GM13977 (cell line): ENCODE measurements around the gene LIPC.

Experiments used
- DNase-seq: peaks from one replicate; pipeline ENCODE4 v3.0.0; 2012; ENCODE audit warnings: low spot score
- in situ Hi-C: fragments of 300-500 bp; cut with MboI; formaldehyde crosslinking; loops from one replicate; pipeline ENCODE4 v1.12.0; 2022; ENCODE audit warnings: low sequenced_read_pairs, low pct_unique_long_range_greater_than_20kb, mixed read lengths, inconsistent platforms; ENCODE audit not compliant: unreplicated experiment
- TF ChIP-seq, protein P1 (sequence below): IDR thresholded peaks from 2 replicates; pipeline ENCODE4 v1.5.1; 2012; ENCODE audit warnings: mild to moderate bottlenecking, control low read depth; ENCODE audit not compliant: insufficient read depth; ENCODE audit errors: extremely low read depth, missing control alignments

Gene LIPC

GRCh38 chr15:58472821-58473581 is 41.2 kb downstream of the LIPC start:
- DNase-seq: no peak
- in situ Hi-C loops: no loop called here

DNA sequence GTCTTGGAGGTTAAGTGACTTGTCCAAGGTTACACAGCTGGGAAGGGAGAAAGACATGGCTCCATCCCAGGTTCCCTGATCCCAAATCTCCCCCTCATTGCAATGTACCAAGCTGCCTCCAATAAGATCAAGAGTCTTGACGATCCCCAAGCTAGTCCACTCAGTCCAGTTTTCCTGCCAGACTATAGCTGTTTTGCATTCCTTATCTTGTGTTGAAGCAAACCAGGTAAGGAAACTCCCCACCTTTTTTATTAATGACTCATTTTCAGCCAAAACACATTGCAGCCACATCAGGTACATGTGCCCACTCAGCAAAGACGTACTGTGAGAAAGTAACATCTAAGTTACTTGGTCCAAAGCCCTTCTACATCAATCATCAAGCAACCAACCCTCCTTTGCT is 41.9 kb downstream of the LIPC start:
- in situ Hi-C loops: no loop called here
- TF ChIP-seq, protein P1, sequence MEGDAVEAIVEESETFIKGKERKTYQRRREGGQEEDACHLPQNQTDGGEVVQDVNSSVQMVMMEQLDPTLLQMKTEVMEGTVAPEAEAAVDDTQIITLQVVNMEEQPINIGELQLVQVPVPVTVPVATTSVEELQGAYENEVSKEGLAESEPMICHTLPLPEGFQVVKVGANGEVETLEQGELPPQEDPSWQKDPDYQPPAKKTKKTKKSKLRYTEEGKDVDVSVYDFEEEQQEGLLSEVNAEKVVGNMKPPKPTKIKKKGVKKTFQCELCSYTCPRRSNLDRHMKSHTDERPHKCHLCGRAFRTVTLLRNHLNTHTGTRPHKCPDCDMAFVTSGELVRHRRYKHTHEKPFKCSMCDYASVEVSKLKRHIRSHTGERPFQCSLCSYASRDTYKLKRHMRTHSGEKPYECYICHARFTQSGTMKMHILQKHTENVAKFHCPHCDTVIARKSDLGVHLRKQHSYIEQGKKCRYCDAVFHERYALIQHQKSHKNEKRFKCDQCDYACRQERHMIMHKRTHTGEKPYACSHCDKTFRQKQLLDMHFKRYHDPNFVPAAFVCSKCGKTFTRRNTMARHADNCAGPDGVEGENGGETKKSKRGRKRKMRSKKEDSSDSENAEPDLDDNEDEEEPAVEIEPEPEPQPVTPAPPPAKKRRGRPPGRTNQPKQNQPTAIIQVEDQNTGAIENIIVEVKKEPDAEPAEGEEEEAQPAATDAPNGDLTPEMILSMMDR: no peak
- DNase-seq: peak; percentile 36

More at GRCh38 chr15:58472821-58473581, 41.2 kb downstream of the LIPC start:
- TF ChIP-seq, protein P1: no peak

GRCh38 chr15:58474741-58475323 is 43.0 kb downstream of the LIPC start:
- in situ Hi-C loops: no loop called here
- TF ChIP-seq, protein P1: no peak
- DNase-seq: no peak

GRCh38 chr15:58475573-58476524 is 44.1 kb downstream of the LIPC start:
- in situ Hi-C loops: no loop called here
- DNase-seq: no peak
- TF ChIP-seq, protein P1: no peak

DNA sequence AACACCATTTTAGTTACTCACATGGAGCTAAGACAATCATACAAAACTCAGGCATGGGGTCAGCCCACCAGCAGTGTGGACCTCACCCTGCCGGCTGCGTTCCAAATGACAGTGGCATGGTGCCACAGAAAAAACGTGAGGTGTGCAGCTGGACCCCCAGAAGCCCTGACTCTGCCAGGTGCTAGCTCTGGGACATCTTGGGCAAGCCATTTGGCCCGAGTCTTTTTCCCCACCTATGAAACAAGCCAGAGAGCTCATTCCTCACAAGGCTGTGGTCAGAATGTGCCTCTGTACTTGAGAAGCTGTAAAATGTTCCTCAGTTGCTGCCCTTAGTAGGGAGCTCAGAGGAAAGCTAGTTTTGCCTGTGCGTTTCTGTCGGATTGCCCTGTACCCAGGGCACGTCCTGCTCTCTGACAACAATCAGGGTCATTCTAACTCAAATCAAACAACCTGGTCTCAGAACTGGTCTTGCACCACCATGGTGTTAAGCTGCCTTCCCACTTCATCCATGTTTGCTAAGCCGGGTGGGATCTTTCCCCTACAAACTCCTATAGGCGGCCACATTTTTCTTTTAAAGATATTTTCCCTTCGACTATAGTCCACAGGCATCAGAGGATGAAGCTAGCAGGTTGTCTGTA is 44.9 kb downstream of the LIPC start:
- no peak for DNase-seq
- TF ChIP-seq, protein P1: no peak
- in situ Hi-C loops: no loop called here

- in situ Hi-C loops: no loop called here
- no peak for DNase-seq
- TF ChIP-seq, protein P1: no peak
Measured at GRCh38 chr15:58477170-58477569, 45.4 kb downstream of the LIPC start.
